ENCODE results near the gene ZNF532. TPM values are rescaled to one million over a fixed set of nuclear protein-coding genes. Genes with fewer than 3 reads are reported as not detected.

ZNF532 gene
- total and polyA plus RNA-seq, 2 donors (not counting 3 experiments of a cell fraction or from before 2014, with no cell fraction given), result 42.3 to 70.1 TPM

- no TSS peak for BruUV-seq (replicated peaks)
- intact Hi-C loops (cut with micrococcal nuclease), result no loop called here
- Histone ChIP-seq H3K9me1 (replicated peaks; ENCODE audit: control insufficient read depth, extremely low read depth, insufficient read depth, low read length) (no peaks in the 10 kb centered on the region), H4K20me1 (replicated peaks; ENCODE audit: control insufficient read depth, extremely low read depth, insufficient read depth, low read length) (no peaks in the 10 kb centered on the region), H3K9ac (replicated peaks; ENCODE audit: extremely low read depth, insufficient read depth, low read length) (no peak overlapping the region), H3K4me1 (ENCODE audit: control insufficient read depth, extremely low read depth, insufficient read depth, low read length) (peaks cover 22% of the 10 kb centered on the region), H3K27me3 (ENCODE audit: control insufficient read depth in 2 of 2, insufficient read depth in 2 of 2, low read length in 2 of 2) (no peaks in the 10 kb centered on the region), H3K36me3 (ENCODE audit: control insufficient read depth in 2 of 2, extremely low read depth in 1 of 2, insufficient read depth in 2 of 2, low read length in 2 of 2) (peaks cover 0 to 9% of the 10 kb centered on the region in 2 experiments), H3K4me2 (ENCODE audit: insufficient read depth, low read length) (no peak overlapping the region), H3K27ac (ENCODE audit: insufficient read depth, low read depth, low read length) (no peak overlapping the region), H3K79me2 (ENCODE audit: control insufficient read depth, insufficient read depth, low read length) (peaks cover 13% of the 10 kb centered on the region), H3K4me3 (replicated peaks in 1 of 3; ENCODE audit: insufficient read depth in 1 of 3, low read depth in 1 of 3, low read length in 3 of 3) (no peak overlapping the region), H2AFZ (ENCODE audit: low read depth, low read length) (no peak overlapping the region), H3K9me3 (replicated peaks; ENCODE audit: control insufficient read depth, insufficient read depth, low read length) (no peaks in the 10 kb centered on the region)
- CTCF ChIA-PET, result interaction anchor here (0.5 to 0.6 kb wide), 2 partner anchors 13 to 161 kb away, joined by 3 read pairs; no protein-coding TSS in a partner anchor
- dilution Hi-C loops (cut with MboI; ENCODE audit: extremely low pct_ligation_motif_present, low sequenced_read_pairs), result no loop called here
- DNase-seq (ENCODE audit: low read depth, low spot score) (no peak), FAIRE-seq (no peak)
- TF ChIP-seq MYC (IDR thresholded peaks at IDR 0.05; ENCODE audit: low read depth, low read length) (no peak), EZH2 (IDR thresholded peaks at IDR 0.05; ENCODE audit: borderline replicate concordance, low read depth, low read length, severe bottlenecking) (no peak), CTCF (IDR thresholded peaks at IDR 0.05; ENCODE audit: extremely low read depth in 1 of 2, insufficient read depth in 1 of 2, low read depth in 1 of 2, low read length in 2 of 2) (no peak), GATA2 (IDR thresholded peaks at IDR 0.05; ENCODE audit: insufficient read depth, insufficient read length, low read depth, low read length) (no peak), MAX (IDR thresholded peaks at IDR 0.05; ENCODE audit: insufficient read depth, insufficient read length) (no peak), JUN (IDR thresholded peaks at IDR 0.05; ENCODE audit: borderline replicate concordance, insufficient read depth, insufficient read length, low read depth) (no peak), POLR2AphosphoS5 (IDR thresholded peaks at IDR 0.05; ENCODE audit: insufficient read depth, low read depth, low read length) (no peak), POLR2A (IDR thresholded peaks at IDR 0.05; ENCODE audit: low read depth, low read length) (no peak), FOS (IDR thresholded peaks at IDR 0.05; ENCODE audit: borderline replicate concordance, insufficient read depth, low read length) (no peak)
- POLR2A ChIA-PET, result no interaction called here
Observed at GRCh38 chr18:58870130-58870529, 5.5 kb downstream of the ZNF532 start.
